Endodermal cell (in vitro differentiated cells): ENCODE measurements around the gene ALDH5A1. TPM values are rescaled to one million over a fixed set of nuclear protein-coding genes. Genes with fewer than 3 reads are reported as not detected.
"Not testable (repeated sequence)": the region's sequence is repeated elsewhere in the genome, so short reads cannot be mapped to it uniquely, and the experiment has no call there.

Experiments used
- DNase-seq: peaks from one replicate; pipeline ENCODE4 v3.0.0-alpha.2; 2017
- H3K27ac ChIP-seq: 2 replicates; pipeline ENCODE4 v1.5.1; 2013; ENCODE audit warnings: mild to moderate bottlenecking, low read depth, low read length, moderate library complexity
- H3K27me3 ChIP-seq: 2 replicates; pipeline ENCODE4 v1.6.1; 2013; ENCODE audit warnings: mild to moderate bottlenecking, low read length, moderate library complexity; ENCODE audit not compliant: insufficient read depth, control insufficient read depth, poor library complexity, severe bottlenecking
- H3K36me3 ChIP-seq: 2 replicates; pipeline ENCODE4 v1.7.0; 2013; ENCODE audit warnings: mild to moderate bottlenecking, low read length, moderate library complexity; ENCODE audit not compliant: control insufficient read depth, insufficient read depth
- H3K4me1 ChIP-seq: one replicate; pipeline ENCODE4 v1.7.0; 2013; ENCODE audit warnings: low read length; ENCODE audit not compliant: control insufficient read depth, insufficient read depth
- H3K4me3 ChIP-seq: 2 replicates; pipeline ENCODE4 v1.5.1; 2013; ENCODE audit warnings: mild to moderate bottlenecking, low read length, moderate library complexity
- H3K9ac ChIP-seq: 2 replicates; pipeline ENCODE4 v1.6.1; 2013; ENCODE audit warnings: mild to moderate bottlenecking, low read length, moderate library complexity; ENCODE audit not compliant: poor library complexity, severe bottlenecking; ENCODE audit errors: extremely low read depth
- H3K9me3 ChIP-seq: 2 replicates; pipeline ENCODE4 v1.6.1; 2013; ENCODE audit warnings: mild to moderate bottlenecking, low read length, moderate library complexity; ENCODE audit not compliant: control insufficient read depth
- H3K27ac Mint-ChIP-seq: 2 replicates; pipeline ENCODE4 v1.8.0; 2020; ENCODE audit warnings: mixed read lengths
- H3K27me3 Mint-ChIP-seq: 2 replicates; pipeline ENCODE4 v1.8.0; 2021; ENCODE audit warnings: mild to moderate bottlenecking, mixed read lengths; ENCODE audit not compliant: insufficient read depth
- H3K36me3 Mint-ChIP-seq: 2 replicates; pipeline ENCODE4 v1.8.0; 2020; ENCODE audit warnings: low read depth, mixed read lengths
- H3K4me1 Mint-ChIP-seq: 2 replicates; pipeline ENCODE4 v1.8.0; 2020; ENCODE audit warnings: mixed read lengths
- H3K4me3 Mint-ChIP-seq: 2 replicates; pipeline ENCODE4 v1.8.0; 2020; ENCODE audit warnings: mild to moderate bottlenecking, moderate library complexity, mixed read lengths
- H3K9me3 Mint-ChIP-seq: 2 replicates; pipeline ENCODE4 v1.8.0; 2020; ENCODE audit warnings: mild to moderate bottlenecking, mixed read lengths
- CTCF ChIP-seq: fragments of 200-600 bp; sonication (generic); conservative IDR thresholded peaks from 2 replicates; pipeline ENCODE4 v1.5.0; 2021; ENCODE audit warnings: antibody characterized with exemption, mild to moderate bottlenecking
- WGBS, 2 experiments: methylation state at CpG; one replicate each; pipeline versions ENCODE4 v1.1.5 to v1.1.7; 2013; ENCODE audit warnings: missing lambda C conversion rate in 2 of 2, mixed read lengths in 1 of 2; ENCODE audit not compliant: insufficient coverage in 1 of 2, insufficient read length in 1 of 2; 5-methylcytosine and 5-hydroxymethylcytosine counted together
- total RNA-seq, 2 donors: library from RNA; stranded (reverse); fragmentation: NEBNext Ultra II Directional in 1 of 2; extraction: Animal tissue kit (Norgen Biotek cat#: 25700) in 1 of 2; gene quantifications; 2 replicates in 1 of 2; 3 replicates in 1 of 2; pipeline ENCODE4 v1.2.1, GENCODE V29; 2021

The ALDH5A1 gene
- total RNA-seq, 2 donors from 2014 or later = 7.1 to 9.6 TPM

- H3K4me3 Mint-ChIP-seq = no peak overlapping the region
- Histone ChIP-seq H3K4me1 (no peaks in the 10 kb centered on the region), H3K36me3 (peaks cover 6% of the 10 kb centered on the region), H3K9me3 (no peaks in the 10 kb centered on the region), H3K27ac (no peak overlapping the region), H3K4me3 (no peak overlapping the region), H3K9ac (no peak overlapping the region), H3K27me3 (no peaks in the 10 kb centered on the region)
- peaks cover 19% of the 10 kb centered on the region for H3K36me3 Mint-ChIP-seq
- no peak for TF ChIP-seq CTCF
- peaks cover 6% of the 10 kb centered on the region for H3K4me1 Mint-ChIP-seq
- H3K27ac Mint-ChIP-seq = no peak overlapping the region
- H3K9me3 Mint-ChIP-seq = peaks cover 13% of the 10 kb centered on the region
- peaks cover 3% of the 10 kb centered on the region for H3K27me3 Mint-ChIP-seq
- WGBS, 2 experiments = 94 to 96% methylated on average over 13 to 14 of the region's 14 CpGs
- DNase-seq = no peak
Measured at GRCh38 chr6:24504649-24505586, 10.1 kb downstream of the ALDH5A1 start.

GRCh38 chr6:24506814-24507520 is 12.2 kb downstream of the ALDH5A1 start:
- H3K4me3 ChIP-seq = no peak overlapping the region
- H3K9me3 Mint-ChIP-seq = peaks cover 13% of the 10 kb centered on the region

GRCh38 chr6:24511976-24512375 is 17.2 kb downstream of the ALDH5A1 start:
- 82 to 90% methylated on average over 5 to 6 of the region's 6 CpGs for WGBS, 2 experiments
- H3K4me1 ChIP-seq, H3K27me3 ChIP-seq, H3K27me3 Mint-ChIP-seq, H3K9me3 ChIP-seq, H3K27ac Mint-ChIP-seq, H3K36me3 ChIP-seq, H3K9ac ChIP-seq, H3K4me3 ChIP-seq, H3K27ac ChIP-seq, H3K4me3 Mint-ChIP-seq, DNase-seq: not testable (repeated sequence)
- Mint-ChIP-seq H3K4me1 (peaks cover 13% of the 10 kb centered on the region), H3K36me3 (peaks cover 27% of the 10 kb centered on the region), H3K9me3 (peaks cover 13% of the 10 kb centered on the region)

More at GRCh38 chr6:24506814-24507520, 12.2 kb downstream of the ALDH5A1 start:
- Histone ChIP-seq H3K27ac (no peak overlapping the region), H3K27me3 (no peaks in the 10 kb centered on the region), H3K4me1 (no peaks in the 10 kb centered on the region), H3K9ac (no peak overlapping the region), H3K9me3 (no peaks in the 10 kb centered on the region), H3K36me3 (peaks cover 6% of the 10 kb centered on the region)
- H3K36me3 Mint-ChIP-seq = peaks cover 19% of the 10 kb centered on the region
- TF ChIP-seq CTCF = no peak
- H3K27ac Mint-ChIP-seq = no peak overlapping the region
- no peak for DNase-seq
- H3K4me1 Mint-ChIP-seq = peaks cover 17% of the 10 kb centered on the region
- 98 to 100% methylated on average over 1 to 3 of the region's 3 CpGs for WGBS, 2 experiments
- peaks cover 3% of the 10 kb centered on the region for H3K27me3 Mint-ChIP-seq
- H3K4me3 Mint-ChIP-seq = no peak overlapping the region
